Muscle layer of colon (tissue), 2 donors: Measurements from ENCODE around the gene PPFIA2.
"Not testable (repeated sequence)": the region's sequence is repeated elsewhere in the genome, so short reads cannot be mapped to it uniquely, and the experiment has no call there.

Experiments
- H3K27ac ChIP-seq: one replicate; pipeline ENCODE4 v1.7.0; 2013; ENCODE audit warnings: low read depth, mild to moderate bottlenecking, low read length, moderate library complexity
- H3K27me3 ChIP-seq, 2 donors: one replicate each; pipeline ENCODE4 v1.7.0; 2013; ENCODE audit warnings: low read length in 2 of 2, mild to moderate bottlenecking in 2 of 2; ENCODE audit not compliant: insufficient read depth in 2 of 2, control insufficient read depth in 1 of 2
- H3K36me3 ChIP-seq: one replicate; pipeline ENCODE4 v1.7.0; 2013; ENCODE audit warnings: mild to moderate bottlenecking, low read length; ENCODE audit not compliant: insufficient read depth
- H3K4me1 ChIP-seq: one replicate; pipeline ENCODE4 v1.7.0; 2013; ENCODE audit warnings: mild to moderate bottlenecking, low read length; ENCODE audit not compliant: insufficient read depth
- H3K4me3 ChIP-seq, 2 donors: one replicate each; pipeline ENCODE4 v1.7.0; 2013; ENCODE audit warnings: low read length in 2 of 2, low read depth in 1 of 2, mild to moderate bottlenecking in 1 of 2, moderate library complexity in 1 of 2
- H3K9ac ChIP-seq: one replicate; pipeline ENCODE4 v1.7.0; 2013; ENCODE audit warnings: low read length
- H3K9me3 ChIP-seq: one replicate; pipeline ENCODE4 v1.7.0; 2013; ENCODE audit warnings: mild to moderate bottlenecking, low read length
- donor health status: abdominal sarcoma.
- donor health status: Adenocarcinoma of cecum.

PPFIA2 gene

DNA sequence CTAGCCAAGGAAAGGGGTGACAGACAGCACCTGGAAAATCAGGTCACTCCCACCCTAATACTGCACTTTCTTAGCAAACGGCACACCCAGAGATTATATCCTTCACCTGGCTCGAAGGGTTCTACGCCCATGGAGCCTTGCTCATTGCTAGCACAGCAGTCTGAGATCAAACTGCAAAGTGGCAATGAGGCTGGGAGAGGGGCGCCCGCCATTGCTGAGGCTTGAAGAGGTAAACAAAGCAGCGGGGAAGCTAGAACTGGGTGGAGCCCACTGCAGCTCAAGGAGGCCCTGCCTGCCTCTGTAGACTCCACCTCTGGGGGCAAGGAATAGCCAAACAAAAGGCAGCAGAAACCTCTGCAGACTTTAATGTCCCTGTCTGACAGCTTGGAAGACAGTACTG, 99.8 kb downstream of the PPFIA2 start:
- not testable (repeated sequence) for H3K27ac ChIP-seq, H3K36me3 ChIP-seq, H3K4me1 ChIP-seq, H3K4me3 ChIP-seq, H3K9ac ChIP-seq, H3K27me3 ChIP-seq, H3K9me3 ChIP-seq

DNA sequence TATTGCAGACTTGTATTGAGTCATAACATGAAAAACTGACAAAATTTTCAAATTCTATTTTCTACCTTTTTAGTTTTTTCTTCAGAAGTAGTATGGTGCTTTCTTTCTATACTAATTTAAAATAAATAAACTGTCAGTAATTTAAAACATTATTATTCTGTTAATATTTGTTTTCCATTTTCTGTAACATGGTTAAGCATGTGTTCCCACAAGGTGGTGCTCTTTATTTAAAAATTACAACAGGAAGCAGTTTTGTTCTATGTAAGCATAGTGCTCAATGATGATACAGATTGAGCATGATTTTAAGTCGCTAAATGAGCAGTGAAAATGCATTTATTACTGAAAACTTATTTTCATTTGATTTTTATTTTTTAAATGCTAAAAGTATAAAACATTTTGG, 114.6 kb downstream of the PPFIA2 start:
- H3K4me3 ChIP-seq: no peak overlapping the region

DNA sequence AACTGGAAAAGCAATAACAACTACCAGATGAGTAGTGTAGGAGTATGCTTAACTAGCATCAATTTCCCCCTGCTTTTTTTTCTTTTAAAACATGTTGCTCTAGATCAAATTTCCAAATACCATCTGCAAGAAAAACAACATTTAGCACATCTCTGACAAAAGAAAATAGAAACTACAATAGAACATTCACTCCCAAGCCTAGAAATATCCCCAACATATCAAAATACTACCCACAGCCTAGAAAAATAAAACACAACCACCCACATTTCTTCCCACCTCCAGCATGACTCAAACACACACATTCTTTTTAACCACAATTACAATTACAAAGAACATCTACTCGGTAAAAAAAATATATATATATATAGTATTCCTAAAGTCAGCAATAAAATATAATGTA, 120.0 kb downstream of the PPFIA2 start:
- no peaks in the 10 kb centered on the region for H3K27me3 ChIP-seq
- H3K27ac ChIP-seq: no peak overlapping the region
- no peaks in the 10 kb centered on the region for H3K9me3 ChIP-seq
- H3K9ac ChIP-seq: no peak overlapping the region
- no peak overlapping the region for H3K4me3 ChIP-seq
- H3K36me3 ChIP-seq: no peaks in the 10 kb centered on the region
- H3K4me1 ChIP-seq: no peaks in the 10 kb centered on the region

More for the DNA sequence above, 114.6 kb downstream of the PPFIA2 start:
- Histone ChIP-seq H3K4me1 (no peaks in the 10 kb centered on the region), H3K9me3 (no peaks in the 10 kb centered on the region), H3K27me3 (no peaks in the 10 kb centered on the region), H3K9ac (no peak overlapping the region), H3K36me3 (no peaks in the 10 kb centered on the region), H3K27ac (no peak overlapping the region)

DNA sequence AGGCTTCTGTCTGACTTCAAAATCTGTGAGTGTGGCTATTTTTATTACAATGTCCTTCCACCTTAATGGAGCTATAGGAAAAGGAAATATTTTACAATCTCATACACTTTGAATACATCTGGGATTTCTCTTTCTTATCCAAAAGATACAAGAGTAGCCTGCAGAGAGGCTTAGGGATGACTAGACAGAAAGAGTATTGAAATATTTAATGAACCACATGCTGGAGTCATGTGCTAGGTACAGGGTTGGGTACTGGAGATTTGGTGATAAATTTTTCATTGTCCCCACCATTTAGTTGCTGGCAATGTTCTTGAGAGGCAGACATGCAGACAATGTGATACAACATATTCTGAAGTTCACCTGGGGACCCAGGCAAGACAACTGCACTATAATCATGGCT, 126.0 kb downstream of the PPFIA2 start:
- Histone ChIP-seq H3K4me3 (no peak overlapping the region), H3K9ac (no peak overlapping the region), H3K36me3 (no peaks in the 10 kb centered on the region), H3K9me3 (no peaks in the 10 kb centered on the region), H3K27me3 (no peaks in the 10 kb centered on the region), H3K4me1 (no peaks in the 10 kb centered on the region), H3K27ac (no peak overlapping the region)

DNA sequence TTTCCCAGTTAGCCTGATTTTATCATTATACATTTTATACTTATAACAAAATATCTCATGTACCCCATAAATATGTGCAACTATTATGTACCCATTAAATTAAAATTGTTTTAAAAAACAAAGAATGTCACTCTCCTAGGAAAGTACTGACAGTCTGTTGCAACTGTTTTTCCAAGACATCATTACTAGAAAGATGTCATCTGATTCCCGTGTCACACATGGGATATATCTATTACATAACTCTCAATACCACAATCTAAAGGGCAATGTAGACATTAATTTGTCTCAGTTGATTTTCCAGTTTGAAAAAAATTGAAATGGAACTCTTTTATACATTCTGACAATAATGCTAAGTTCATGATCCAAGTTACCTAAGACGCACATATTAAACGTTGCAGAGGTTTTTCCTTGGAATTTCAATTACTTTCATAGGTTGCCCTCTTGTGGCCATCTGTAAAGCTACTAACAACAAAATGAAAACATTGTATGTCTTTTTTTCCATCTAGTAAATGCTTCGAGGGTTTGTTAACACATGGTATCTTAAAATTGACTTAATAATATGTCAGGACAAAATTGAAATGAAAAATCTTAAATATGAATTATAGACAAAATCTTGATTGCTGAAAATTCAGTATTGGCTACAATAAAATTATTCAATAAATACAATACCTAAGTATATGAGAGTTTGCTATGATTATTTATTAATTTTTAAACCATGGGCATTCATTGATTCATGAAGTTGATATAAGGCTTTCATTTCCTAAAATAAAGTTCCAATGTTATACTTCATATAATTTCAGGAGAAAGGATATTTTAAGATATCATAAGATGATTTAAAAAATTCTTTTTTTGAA, 131.6 kb downstream of the PPFIA2 start:
- H3K9me3 ChIP-seq: no peaks in the 10 kb centered on the region
- no peaks in the 10 kb centered on the region for H3K4me1 ChIP-seq
- H3K27me3 ChIP-seq: no peaks in the 10 kb centered on the region
- H3K27ac ChIP-seq: no peak overlapping the region
- H3K9ac ChIP-seq: no peak overlapping the region
- no peaks in the 10 kb centered on the region for H3K36me3 ChIP-seq
- no peak overlapping the region for H3K4me3 ChIP-seq

DNA sequence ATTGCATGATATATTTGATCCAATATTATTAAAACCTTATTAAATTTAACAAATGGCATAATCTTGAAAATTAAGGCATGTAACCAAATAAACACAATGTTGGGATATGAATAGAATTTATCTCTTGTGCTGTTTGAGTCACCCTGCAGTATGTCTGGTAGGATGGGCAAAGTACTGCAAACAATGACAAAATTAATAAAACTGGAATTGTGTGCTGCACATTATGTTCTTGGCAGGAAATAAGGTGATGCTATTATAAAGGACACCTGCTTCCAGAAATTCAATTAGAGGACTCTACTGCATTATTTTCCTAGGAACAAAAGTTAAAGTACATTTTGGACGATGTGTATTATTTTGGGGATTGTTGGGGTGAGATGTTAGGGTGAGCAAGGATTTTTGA, 132.7 kb downstream of the PPFIA2 start:
- no peaks in the 10 kb centered on the region for H3K9me3 ChIP-seq
- no peaks in the 10 kb centered on the region for H3K27me3 ChIP-seq
- no peaks in the 10 kb centered on the region for H3K4me1 ChIP-seq
- H3K27ac ChIP-seq: no peak overlapping the region
- no peaks in the 10 kb centered on the region for H3K36me3 ChIP-seq
- H3K9ac ChIP-seq: no peak overlapping the region
- H3K4me3 ChIP-seq: no peak overlapping the region

DNA sequence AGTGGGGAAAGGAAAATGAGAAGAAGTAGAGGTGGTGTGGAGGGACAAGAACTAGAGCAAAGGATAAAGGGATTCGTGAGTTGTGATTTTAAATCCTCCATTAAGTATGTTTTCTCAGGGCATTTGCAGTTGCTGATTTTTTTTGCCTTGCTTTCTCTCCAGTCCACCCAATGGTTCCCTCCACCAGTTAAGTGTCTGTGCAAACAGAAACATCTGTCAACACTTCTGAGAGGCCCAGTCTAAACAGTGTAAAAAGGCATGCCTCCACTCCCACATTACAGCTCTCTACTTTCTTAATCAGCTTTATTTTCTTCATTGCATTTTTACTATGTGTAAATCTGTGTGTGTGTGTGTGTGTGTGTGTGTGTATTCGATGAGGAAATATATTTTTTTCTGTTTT, 141.2 kb downstream of the PPFIA2 start:
- Histone ChIP-seq H3K9me3 (no peaks in the 10 kb centered on the region), H3K27ac (no peak overlapping the region), H3K4me1 (no peaks in the 10 kb centered on the region), H3K4me3 (no peak overlapping the region), H3K9ac (no peak overlapping the region), H3K27me3 (no peaks in the 10 kb centered on the region), H3K36me3 (no peaks in the 10 kb centered on the region)

DNA sequence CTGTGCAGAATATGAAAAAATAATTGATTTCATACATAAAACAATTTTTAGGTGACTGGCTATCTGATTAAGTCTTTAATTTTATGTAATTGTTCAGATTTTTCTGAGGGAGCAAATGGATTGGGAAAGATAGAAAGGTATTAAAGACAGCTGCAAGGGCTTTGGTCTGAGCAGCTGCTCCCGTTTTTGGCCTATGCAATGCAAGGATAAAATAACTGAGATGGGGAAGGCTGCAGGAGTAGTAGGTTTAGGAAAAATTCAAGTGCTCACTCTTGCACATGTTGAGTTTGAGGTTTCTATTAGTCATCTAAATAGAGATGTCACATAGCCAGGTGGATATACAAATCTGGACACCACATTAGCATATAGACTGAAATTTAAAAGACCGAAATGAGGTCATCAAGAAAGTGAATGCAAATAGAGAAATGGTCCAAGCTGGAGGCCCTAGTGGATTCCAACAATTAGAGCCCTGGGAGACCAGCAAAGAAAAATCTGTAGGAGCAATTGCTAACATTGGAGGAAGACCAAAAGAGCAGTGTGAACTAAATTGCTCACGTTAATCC, 144.0 kb downstream of the PPFIA2 start:
- no peaks in the 10 kb centered on the region for H3K9me3 ChIP-seq
- H3K27ac ChIP-seq: no peak overlapping the region
- H3K4me3 ChIP-seq: no peak overlapping the region
- H3K36me3 ChIP-seq: no peaks in the 10 kb centered on the region
- H3K9ac ChIP-seq: no peak overlapping the region
- no peaks in the 10 kb centered on the region for H3K27me3 ChIP-seq
- no peaks in the 10 kb centered on the region for H3K4me1 ChIP-seq

DNA sequence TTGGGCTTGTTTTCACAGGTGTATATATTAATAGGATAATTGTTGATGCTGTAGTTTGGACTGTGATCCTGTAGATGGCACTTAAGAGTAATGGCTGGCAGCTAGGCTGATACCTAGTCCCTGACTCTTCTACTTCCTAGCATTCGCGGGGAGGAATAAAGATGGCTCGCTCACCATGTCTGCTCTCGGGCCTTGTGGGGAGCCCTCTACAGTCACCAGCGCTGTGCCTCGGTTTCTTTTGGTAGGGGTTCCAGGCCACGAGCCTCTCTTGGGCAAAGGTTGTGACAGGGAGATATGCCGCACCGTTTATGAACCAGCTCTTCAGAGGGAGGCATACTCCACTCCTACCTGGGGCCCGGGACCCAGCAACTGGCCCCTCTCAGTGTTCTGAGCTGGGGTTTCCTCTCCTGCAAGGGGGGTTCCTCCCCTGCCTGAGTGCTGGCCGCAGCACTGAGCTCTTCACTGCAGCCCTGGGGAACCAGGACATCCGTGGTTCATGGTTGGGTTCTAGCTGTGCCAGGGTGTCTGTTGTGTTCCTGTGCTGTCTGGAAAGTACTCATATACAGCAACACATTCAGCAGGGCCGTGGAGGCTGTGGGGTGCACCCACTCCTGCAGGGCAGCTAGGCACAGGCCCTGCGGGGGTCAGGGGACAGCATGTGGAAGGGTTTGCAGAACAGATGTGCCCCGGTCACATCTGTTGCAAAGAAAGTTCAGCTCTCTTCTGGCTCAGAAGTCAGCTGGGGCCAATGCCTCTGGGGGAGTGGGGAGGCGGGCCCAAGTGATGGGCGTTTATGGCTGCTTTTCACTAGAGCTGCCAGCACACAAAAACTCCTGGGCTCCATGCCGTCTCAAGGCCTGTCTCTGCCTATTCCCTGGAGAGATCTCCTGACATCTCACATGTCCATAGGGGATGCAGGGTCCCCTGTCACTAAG, 147.9 kb downstream of the PPFIA2 start:
- Histone ChIP-seq H3K9me3 (no peaks in the 10 kb centered on the region), H3K27ac (no peak overlapping the region), H3K27me3 (no peaks in the 10 kb centered on the region), H3K4me3 (no peak overlapping the region), H3K9ac (no peak overlapping the region), H3K4me1 (no peaks in the 10 kb centered on the region), H3K36me3 (no peaks in the 10 kb centered on the region)

DNA sequence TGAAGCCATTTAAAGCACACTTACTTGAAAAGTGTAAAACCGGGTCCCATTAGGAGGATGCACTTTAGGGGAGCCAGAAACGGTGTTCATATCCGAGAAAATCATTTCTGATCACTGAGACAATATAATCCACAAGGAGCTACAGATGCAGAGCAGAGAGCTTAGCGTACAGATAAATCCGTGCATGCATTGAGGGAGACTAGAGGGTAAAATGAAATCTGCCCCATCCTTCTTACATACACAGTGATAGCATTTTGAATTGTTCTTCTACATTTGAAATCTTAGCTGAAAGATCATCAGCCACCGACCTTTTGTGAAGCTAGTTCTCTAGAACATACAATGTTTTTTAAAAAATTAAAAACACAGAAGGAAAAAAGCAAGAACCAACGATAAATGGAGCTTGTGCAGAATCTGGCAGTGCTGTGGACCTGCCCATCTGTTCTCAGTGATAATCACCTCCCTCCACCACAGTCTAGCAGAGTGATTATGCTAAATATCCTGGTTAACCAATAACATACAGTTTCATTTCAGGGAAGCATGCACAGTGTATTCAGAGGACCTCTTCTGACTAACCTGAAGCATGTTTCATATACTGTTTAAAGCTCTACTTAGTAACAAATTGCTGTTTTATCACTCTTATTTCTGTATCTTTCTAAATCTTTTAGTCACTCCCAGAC, 161.1 kb downstream of the PPFIA2 start:
- Histone ChIP-seq H3K27ac (no peak overlapping the region), H3K4me3 (no peak overlapping the region), H3K36me3 (no peaks in the 10 kb centered on the region), H3K9me3 (no peaks in the 10 kb centered on the region), H3K9ac (no peak overlapping the region), H3K4me1 (no peaks in the 10 kb centered on the region), H3K27me3 (no peaks in the 10 kb centered on the region)

DNA sequence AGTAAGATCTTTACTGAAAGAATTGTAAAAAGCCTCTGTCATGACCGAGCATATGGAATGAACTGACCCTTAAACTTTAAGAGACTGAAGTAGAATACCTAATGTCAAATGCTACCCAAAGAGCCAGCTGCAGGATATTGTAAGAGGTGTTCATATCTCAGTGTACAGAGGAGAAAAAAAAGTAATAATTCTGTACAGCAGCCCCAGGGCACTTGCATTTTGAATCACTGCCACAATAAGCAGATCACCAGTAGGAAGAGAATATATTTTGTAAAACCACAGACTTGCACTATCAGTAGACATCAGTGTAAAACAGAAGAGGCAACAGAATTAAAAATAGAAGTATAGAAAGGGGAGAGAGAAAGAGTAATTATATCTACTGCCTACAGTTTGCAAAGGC, 162.6 kb downstream of the PPFIA2 start:
- H3K9me3 ChIP-seq: no peaks in the 10 kb centered on the region
- H3K4me3 ChIP-seq: no peak overlapping the region
- H3K36me3 ChIP-seq: no peaks in the 10 kb centered on the region
- H3K9ac ChIP-seq: no peak overlapping the region
- no peak overlapping the region for H3K27ac ChIP-seq
- H3K4me1 ChIP-seq: no peaks in the 10 kb centered on the region
- H3K27me3 ChIP-seq: no peaks in the 10 kb centered on the region
